Loucy (cell line): Measurements from ENCODE around the gene CD9.

Experiments used
- H2AFZ ChIP-seq: fragments of 200-600 bp; sonication (generic); 2 replicates; pipeline ENCODE4 v1.6.0; 2016; ENCODE audit warnings: antibody characterized with exemption, mild to moderate bottlenecking, low read length, moderate library complexity
- H3F3A ChIP-seq: fragments of 200-600 bp; 2 replicates; pipeline ENCODE4 v1.6.0; 2016; ENCODE audit warnings: antibody characterized with exemption, low read depth, mild to moderate bottlenecking
- H3K27me3 ChIP-seq: fragments of 200-600 bp; sonication (generic); 2 replicates; pipeline ENCODE4 v1.6.1; 2014; ENCODE audit warnings: low read length, mild to moderate bottlenecking; ENCODE audit not compliant: insufficient read depth, poor library complexity, severe bottlenecking
- H3K36me3 ChIP-seq: fragments of 200-600 bp; sonication (generic); 2 replicates; pipeline ENCODE4 v1.6.1; 2016; ENCODE audit warnings: low read length; ENCODE audit not compliant: insufficient read depth
- H3K4me1 ChIP-seq: fragments of 200-600 bp; sonication (generic); 2 replicates; pipeline ENCODE4 v1.5.1; 2014; ENCODE audit warnings: low read length, mild to moderate bottlenecking; ENCODE audit not compliant: insufficient read depth, poor library complexity, severe bottlenecking
- H3K4me2 ChIP-seq: fragments of 200-600 bp; sonication (generic); 2 replicates; pipeline ENCODE4 v1.6.0; 2014; ENCODE audit warnings: antibody characterized with exemption, low read length, low read depth, mild to moderate bottlenecking; ENCODE audit not compliant: poor library complexity, severe bottlenecking
- H3K4me3 ChIP-seq: fragments of 200-600 bp; sonication (generic); 2 replicates; pipeline ENCODE4 v1.5.1; 2014; ENCODE audit warnings: low read length, mild to moderate bottlenecking, mixed read lengths; ENCODE audit not compliant: poor library complexity, severe bottlenecking
- H3K79me2 ChIP-seq: fragments of 200-600 bp; sonication (generic); 2 replicates; pipeline ENCODE4 v1.6.1; 2014; ENCODE audit warnings: low read length; ENCODE audit not compliant: insufficient read depth
- H3K9ac ChIP-seq: fragments of 200-600 bp; sonication (generic); 2 replicates; pipeline ENCODE4 v1.6.0; 2014; ENCODE audit warnings: mild to moderate bottlenecking, low read depth, low read length, moderate library complexity; ENCODE audit not compliant: poor library complexity, severe bottlenecking
- H3K9me2 ChIP-seq: fragments of 200-600 bp; sonication (generic); replicated peaks from 2 replicates; pipeline ENCODE4 v1.6.1; 2016; ENCODE audit warnings: low read depth, low read length, mixed read lengths
- H3K9me3 ChIP-seq: fragments of 200-600 bp; sonication (generic); 2 replicates; pipeline ENCODE4 v1.6.1; 2014; ENCODE audit warnings: mild to moderate bottlenecking, antibody characterized with exemption, low read length, low read depth; ENCODE audit not compliant: insufficient read depth
- H4K20me1 ChIP-seq: fragments of 200-600 bp; sonication (generic); 2 replicates; pipeline ENCODE4 v1.6.0; 2014; ENCODE audit warnings: antibody characterized with exemption, low read length, mild to moderate bottlenecking; ENCODE audit not compliant: insufficient read depth, poor library complexity, severe bottlenecking
- EZH2phosphoT487 ChIP-seq: fragments of 200-600 bp; IDR thresholded peaks from 2 replicates; pipeline ENCODE4 v1.6.1; 2018; ENCODE audit warnings: antibody characterized with exemption, mild to moderate bottlenecking, moderate library complexity, borderline replicate concordance
- TF ChIP-seq, protein P1 (sequence below): fragments of 200-600 bp; sonication (generic); conservative IDR thresholded peaks from 2 replicates; pipeline ENCODE4 v1.5.1; 2014; ENCODE audit warnings: mild to moderate bottlenecking, antibody characterized with exemption, low read length

The CD9 gene

GRCh38 chr12:6198051-6198450 lies 2.1 kb upstream of the CD9 start:
- Histone ChIP-seq H3K4me2 (no peak overlapping the region), H3K79me2 (no peaks in the 10 kb centered on the region), H3F3A (no peaks in the 10 kb centered on the region), H2AFZ (no peak overlapping the region), H3K4me1 (no peaks in the 10 kb centered on the region), H3K9me2 (no peaks in the 10 kb centered on the region), H3K36me3 (no peaks in the 10 kb centered on the region), H4K20me1 (no peaks in the 10 kb centered on the region), H3K9ac (no peak overlapping the region), H3K9me3 (no peaks in the 10 kb centered on the region), H3K4me3 (no peak overlapping the region), H3K27me3 (peaks cover 12% of the 10 kb centered on the region)
- TF ChIP-seq, protein P1, sequence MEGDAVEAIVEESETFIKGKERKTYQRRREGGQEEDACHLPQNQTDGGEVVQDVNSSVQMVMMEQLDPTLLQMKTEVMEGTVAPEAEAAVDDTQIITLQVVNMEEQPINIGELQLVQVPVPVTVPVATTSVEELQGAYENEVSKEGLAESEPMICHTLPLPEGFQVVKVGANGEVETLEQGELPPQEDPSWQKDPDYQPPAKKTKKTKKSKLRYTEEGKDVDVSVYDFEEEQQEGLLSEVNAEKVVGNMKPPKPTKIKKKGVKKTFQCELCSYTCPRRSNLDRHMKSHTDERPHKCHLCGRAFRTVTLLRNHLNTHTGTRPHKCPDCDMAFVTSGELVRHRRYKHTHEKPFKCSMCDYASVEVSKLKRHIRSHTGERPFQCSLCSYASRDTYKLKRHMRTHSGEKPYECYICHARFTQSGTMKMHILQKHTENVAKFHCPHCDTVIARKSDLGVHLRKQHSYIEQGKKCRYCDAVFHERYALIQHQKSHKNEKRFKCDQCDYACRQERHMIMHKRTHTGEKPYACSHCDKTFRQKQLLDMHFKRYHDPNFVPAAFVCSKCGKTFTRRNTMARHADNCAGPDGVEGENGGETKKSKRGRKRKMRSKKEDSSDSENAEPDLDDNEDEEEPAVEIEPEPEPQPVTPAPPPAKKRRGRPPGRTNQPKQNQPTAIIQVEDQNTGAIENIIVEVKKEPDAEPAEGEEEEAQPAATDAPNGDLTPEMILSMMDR: no peak
- TF ChIP-seq EZH2phosphoT487: no peak

- Histone ChIP-seq H3K9ac (no peak overlapping the region), H3K4me3 (no peak overlapping the region), H3K36me3 (no peaks in the 10 kb centered on the region), H3K27me3 (peaks cover 12% of the 10 kb centered on the region), H3K9me3 (no peaks in the 10 kb centered on the region), H3F3A (no peaks in the 10 kb centered on the region), H3K4me1 (no peaks in the 10 kb centered on the region), H3K9me2 (no peaks in the 10 kb centered on the region), H3K4me2 (no peak overlapping the region), H4K20me1 (no peaks in the 10 kb centered on the region), H3K79me2 (no peaks in the 10 kb centered on the region), H2AFZ (0 out of 2 replicates have a peak overlapping the region, but pooled peaks have one; percentile 21)
- no peak for TF ChIP-seq EZH2phosphoT487
- TF ChIP-seq, protein P1: no peak
Observed at GRCh38 chr12:6198556-6198955, 1.6 kb upstream of the CD9 start.

- Histone ChIP-seq H3K36me3 (no peaks in the 10 kb centered on the region), H3K4me3 (no peak overlapping the region), H3K4me1 (no peaks in the 10 kb centered on the region), H2AFZ (0 out of 2 replicates have a peak overlapping the region, but pooled peaks have one; percentile 21), H3K9me3 (no peaks in the 10 kb centered on the region), H4K20me1 (no peaks in the 10 kb centered on the region), H3K9ac (no peak overlapping the region), H3F3A (no peaks in the 10 kb centered on the region), H3K4me2 (no peak overlapping the region), H3K79me2 (no peaks in the 10 kb centered on the region), H3K27me3 (peaks cover 12% of the 10 kb centered on the region), H3K9me2 (no peaks in the 10 kb centered on the region)
- no peak for TF ChIP-seq EZH2phosphoT487
- TF ChIP-seq, protein P1: no peak
Observed at GRCh38 chr12:6198985-6199530, 1.1 kb upstream of the CD9 start.
